H1 (cell line): ENCODE data around the gene USP37. TPM values are rescaled to one million over a fixed set of nuclear protein-coding genes. Genes with fewer than 3 reads are reported as not detected.

ENCODE experiments used
- CTCF ChIA-PET: fragments of 300-600 bp; sonication (Branson Sonifier 250); formaldehyde crosslinking; loops from one replicate; lab custom pipeline; 2021; ENCODE audit not compliant: partially characterized antibody; lab: Charles Lee
- POLR2A ChIA-PET: fragments of 300-600 bp; sonication (Branson Sonifier 250); formaldehyde crosslinking; loops from one replicate; lab custom pipeline; 2021; ENCODE audit warnings: inconsistent platforms; ENCODE audit not compliant: partially characterized antibody; lab: Charles Lee
- DNase-seq, 2 experiments: peaks; one replicate each; pipeline versions ENCODE4 v3.0.0 to v3.0.0-alpha.2; 2010 to 2022; ENCODE audit warnings: low spot score in 2 of 2, low read depth in 1 of 2, mixed read lengths in 1 of 2
- FAIRE-seq: peaks from 2 replicates; lab custom pipeline; 2011; peaks lifted over from hg19 to GRCh38; lab: Jason Lieb, UNC
- H2AFZ ChIP-seq: 2 replicates; pipeline ENCODE4 v1.8.1; 2012; ENCODE audit warnings: low read length, inconsistent platforms
- H2AK5ac ChIP-seq: 2 replicates; pipeline ENCODE4 v1.6.1; 2013; ENCODE audit warnings: low read depth, low read length
- H2BK120ac ChIP-seq: replicated peaks from 2 replicates; pipeline ENCODE3; 2013; ENCODE audit warnings: low read depth, low read length, inconsistent platforms
- H2BK12ac ChIP-seq: 2 replicates; pipeline ENCODE4 v1.6.1; 2013; ENCODE audit warnings: low read depth, low read length
- H2BK15ac ChIP-seq: 2 replicates; pipeline ENCODE4 v1.6.1; 2013; ENCODE audit warnings: low read length
- H2BK20ac ChIP-seq: 2 replicates; pipeline ENCODE4 v1.6.1; 2013; ENCODE audit warnings: low read length
- H2BK5ac ChIP-seq: 2 replicates; pipeline ENCODE4 v1.6.1; 2013; ENCODE audit warnings: low read depth, low read length
- H3K14ac ChIP-seq: 2 replicates; pipeline ENCODE4 v1.6.1; 2013; ENCODE audit warnings: inconsistent platforms; ENCODE audit not compliant: insufficient read length
- H3K18ac ChIP-seq: 2 replicates; pipeline ENCODE4 v1.6.1; 2013; ENCODE audit warnings: low read length; ENCODE audit errors: extremely low read depth
- H3K23ac ChIP-seq: 2 replicates; pipeline ENCODE4 v1.6.1; 2013; ENCODE audit warnings: inconsistent platforms; ENCODE audit not compliant: insufficient read length
- H3K23me2 ChIP-seq: 2 replicates; pipeline ENCODE4 v1.6.1; 2013; ENCODE audit warnings: low read depth, low read length
- H3K27ac ChIP-seq: 2 replicates; pipeline ENCODE4 v1.6.1; 2011; ENCODE audit warnings: low read depth, low read length, inconsistent platforms
- H3K27me3 ChIP-seq, 4 experiments: replicated peaks in 1 of 4; 1 replicate in 1 of 4; 2 replicates in 3 of 4; pipeline versions ENCODE4 v1.6.1 to v1.8.1; 2011 to 2013; ENCODE audit warnings: low read length in 3 of 4, mild to moderate bottlenecking in 3 of 4, inconsistent platforms in 2 of 4, mixed read lengths in 2 of 4, moderate library complexity in 1 of 4; ENCODE audit not compliant: control insufficient read depth in 3 of 4, insufficient read depth in 3 of 4; ENCODE audit errors: extremely low read depth in 1 of 4
- H3K36me3 ChIP-seq, 4 experiments: 2 replicates each; pipeline versions ENCODE4 v1.6.1 to v1.8.1; 2011 to 2013; ENCODE audit warnings: mild to moderate bottlenecking in 4 of 4, low read length in 3 of 4, moderate library complexity in 2 of 4, control low read depth in 1 of 4, inconsistent platforms in 1 of 4; ENCODE audit not compliant: insufficient read depth in 4 of 4, control insufficient read depth in 2 of 4
- H3K4ac ChIP-seq: replicated peaks from 2 replicates; pipeline ENCODE3; 2013; ENCODE audit warnings: low read length, low read depth, mixed read lengths, inconsistent platforms; ENCODE audit not compliant: insufficient read length
- H3K4me1 ChIP-seq, 4 experiments: replicated peaks in 1 of 4; 1 replicate in 1 of 4; 2 replicates in 3 of 4; pipeline versions ENCODE4 v1.6.1 to v1.8.1; 2011 to 2013; ENCODE audit warnings: low read length in 3 of 4, inconsistent platforms in 2 of 4, mixed read lengths in 1 of 4; ENCODE audit not compliant: insufficient read depth in 4 of 4, control insufficient read depth in 3 of 4
- H3K4me2 ChIP-seq, 2 experiments: 2 replicates each; pipeline versions ENCODE4 v1.6.1 to v1.8.1; 2011 to 2013; ENCODE audit warnings: low read depth in 2 of 2, low read length in 2 of 2, control low read depth in 1 of 2, inconsistent platforms in 1 of 2, mild to moderate bottlenecking in 1 of 2; ENCODE audit not compliant: insufficient read depth in 1 of 2
- H3K4me3 ChIP-seq, 4 experiments: fragments of 200-600, 300-600 bp in 1 of 4; sonication (generic), shearing (Covaris generic), sonication (Bioruptor Twin) in 1 of 4; 2 replicates each; pipeline versions ENCODE4 v1.5.1 to v1.8.1; 2011 to 2016; ENCODE audit warnings: low read length in 4 of 4, low read depth in 3 of 4, control low read depth in 2 of 4, inconsistent platforms in 2 of 4, mild to moderate bottlenecking in 2 of 4, mixed read lengths in 1 of 4, moderate library complexity in 1 of 4; ENCODE audit not compliant: insufficient read depth in 2 of 4; ENCODE audit errors: extremely low read depth in 1 of 4
- H3K56ac ChIP-seq: replicated peaks from 2 replicates; pipeline ENCODE3; 2013; ENCODE audit warnings: low read depth, mild to moderate bottlenecking, mixed read lengths, low read length, inconsistent platforms; ENCODE audit not compliant: insufficient read length
- H3K79me1 ChIP-seq: 2 replicates; pipeline ENCODE4 v1.6.1; 2013; ENCODE audit warnings: low read depth, low read length, control low read depth
- H3K79me2 ChIP-seq, 2 experiments: 2 replicates each; pipeline versions ENCODE4 v1.6.1 to v1.8.1; 2012 to 2013; ENCODE audit warnings: low read length in 2 of 2, mild to moderate bottlenecking in 2 of 2, inconsistent platforms in 1 of 2; ENCODE audit not compliant: insufficient read depth in 2 of 2, control insufficient read depth in 1 of 2
- H3K9ac ChIP-seq, 4 experiments: replicated peaks in 1 of 4; 1 replicate in 1 of 4; 2 replicates in 3 of 4; pipeline versions ENCODE4 v1.6.1 to v1.8.1; 2011 to 2013; ENCODE audit warnings: low read depth in 3 of 4, low read length in 3 of 4, control low read depth in 2 of 4, mild to moderate bottlenecking in 2 of 4, moderate library complexity in 2 of 4, inconsistent platforms in 1 of 4; ENCODE audit errors: extremely low read depth in 1 of 4
- H3K9me3 ChIP-seq, 2 experiments: 2 replicates each; pipeline versions ENCODE4 v1.6.1 to v1.8.1; 2012 to 2013; ENCODE audit warnings: mild to moderate bottlenecking in 2 of 2, moderate library complexity in 2 of 2, control low read depth in 1 of 2, inconsistent platforms in 1 of 2, low read depth in 1 of 2, low read length in 1 of 2, mixed read lengths in 1 of 2; ENCODE audit not compliant: insufficient read depth in 2 of 2
- H4K20me1 ChIP-seq, 2 experiments: replicated peaks in 1 of 2; 2 replicates each; pipeline versions ENCODE3 to v1.8.1; 2011 to 2013; ENCODE audit warnings: inconsistent platforms in 2 of 2, low read length in 2 of 2, mild to moderate bottlenecking in 1 of 2; ENCODE audit not compliant: insufficient read depth in 2 of 2, control insufficient read depth in 1 of 2
- H4K5ac ChIP-seq: 2 replicates; pipeline ENCODE4 v1.6.1; 2013; ENCODE audit warnings: low read length, low read depth, mixed read lengths, inconsistent platforms; ENCODE audit not compliant: insufficient read length
- H4K8ac ChIP-seq: 2 replicates; pipeline ENCODE4 v1.8.0; 2013; ENCODE audit warnings: mild to moderate bottlenecking, moderate library complexity, low read length, inconsistent platforms; ENCODE audit not compliant: insufficient read depth; ENCODE audit errors: extremely low read depth
- H4K91ac ChIP-seq: replicated peaks from 2 replicates; pipeline ENCODE3; 2013; ENCODE audit warnings: low read length, mixed read lengths, inconsistent platforms; ENCODE audit not compliant: insufficient read length
- BCL11A ChIP-seq, 2 experiments: IDR thresholded peaks; one replicate each; pipeline ENCODE4 v1.6.1; 2011; ENCODE audit warnings: low read depth in 2 of 2, low read length in 2 of 2, mild to moderate bottlenecking in 2 of 2
- EP300 ChIP-seq, 2 experiments: IDR thresholded peaks; 1 replicate in 1 of 2; 2 replicates in 1 of 2; pipeline ENCODE4 v1.6.1; 2011 to 2012; ENCODE audit warnings: low read depth in 2 of 2, low read length in 2 of 2, mild to moderate bottlenecking in 2 of 2, borderline replicate concordance in 1 of 2, inconsistent platforms in 1 of 2, moderate library complexity in 1 of 2
- HDAC2 ChIP-seq, 2 experiments: fragments of 300-600 bp in 1 of 2; sonication (generic) in 1 of 2; IDR thresholded peaks; 2 replicates each; pipeline ENCODE4 v1.6.1; 2011 to 2012; ENCODE audit warnings: low read depth in 2 of 2, low read length in 2 of 2, mild to moderate bottlenecking in 2 of 2, moderate library complexity in 2 of 2, borderline replicate concordance in 1 of 2, inconsistent platforms in 1 of 2
- NANOG ChIP-seq: IDR thresholded peaks from 2 replicates; pipeline ENCODE4 v1.6.1; 2011; ENCODE audit warnings: low read length, low read depth, mild to moderate bottlenecking, inconsistent platforms; ENCODE audit not compliant: insufficient read depth, poor library complexity, severe bottlenecking
- RNF2 ChIP-seq: fragments of 200-900, 300-1000 bp; sonication (generic); IDR thresholded peaks from 2 replicates; pipeline ENCODE4 v1.7.1; 2016; ENCODE audit warnings: borderline replicate concordance, low read depth, mild to moderate bottlenecking, antibody characterized with exemption, low read length; ENCODE audit not compliant: poor library complexity, severe bottlenecking; ENCODE audit errors: missing control alignments
- WGBS, 2 experiments: shearing (Covaris generic) in 1 of 2; methylation state at CpG; one replicate each; pipeline versions ENCODE4 v1.1.6 to v1.1.7; 2013 to 2015; ENCODE audit warnings: low lambda C conversion rate in 2 of 2, mixed read lengths in 2 of 2, inconsistent platforms in 1 of 2, low coverage in 1 of 2, missing lambda C conversion rate in 1 of 2; ENCODE audit not compliant: insufficient replicate concordance in 2 of 2, insufficient coverage in 1 of 2, insufficient read length in 1 of 2; ENCODE audit errors: extremely low coverage in 1 of 2, missing lambda C conversion rate in 1 of 2; 5-methylcytosine and 5-hydroxymethylcytosine counted together
- polyA plus RNA-seq, 7 experiments: library from polyadenylated mRNA; depleted of rRNA in 3 of 7; stranded (reverse) in 5 of 7; unstranded in 2 of 7; fragments of >200 nt in 5 of 7; fragments of 200-250 nt in 2 of 7; gene quantifications; 1 replicate in 5 of 7; 2 replicates in 1 of 7; 4 replicates in 1 of 7; pipeline versions ENCODE4 v1.2.1 to v1.2.3, GENCODE V29; 2011 to 2013; ENCODE audit warnings: missing spikeins in 2 of 7, mixed read lengths in 2 of 7
- total RNA-seq: library from RNA; stranded (reverse); fragmentation: NEBNext Ultra II Directional; extraction: Animal tissue kit (Norgen Biotek cat#: 25700); gene quantifications from 2 replicates; pipeline ENCODE4 v1.2.1, GENCODE V29; 2021
- TF ChIP-seq, protein P1 (sequence below): IDR thresholded peaks from 2 replicates; pipeline ENCODE4 v1.6.1; 2012; ENCODE audit warnings: inconsistent platforms

Gene USP37
- total and polyA plus RNA-seq, 2 of the 8 experiments (the other 6 are each of a cell fraction or from before 2014, with no cell fraction given) = 3.8 to 29.1 TPM

DNA sequence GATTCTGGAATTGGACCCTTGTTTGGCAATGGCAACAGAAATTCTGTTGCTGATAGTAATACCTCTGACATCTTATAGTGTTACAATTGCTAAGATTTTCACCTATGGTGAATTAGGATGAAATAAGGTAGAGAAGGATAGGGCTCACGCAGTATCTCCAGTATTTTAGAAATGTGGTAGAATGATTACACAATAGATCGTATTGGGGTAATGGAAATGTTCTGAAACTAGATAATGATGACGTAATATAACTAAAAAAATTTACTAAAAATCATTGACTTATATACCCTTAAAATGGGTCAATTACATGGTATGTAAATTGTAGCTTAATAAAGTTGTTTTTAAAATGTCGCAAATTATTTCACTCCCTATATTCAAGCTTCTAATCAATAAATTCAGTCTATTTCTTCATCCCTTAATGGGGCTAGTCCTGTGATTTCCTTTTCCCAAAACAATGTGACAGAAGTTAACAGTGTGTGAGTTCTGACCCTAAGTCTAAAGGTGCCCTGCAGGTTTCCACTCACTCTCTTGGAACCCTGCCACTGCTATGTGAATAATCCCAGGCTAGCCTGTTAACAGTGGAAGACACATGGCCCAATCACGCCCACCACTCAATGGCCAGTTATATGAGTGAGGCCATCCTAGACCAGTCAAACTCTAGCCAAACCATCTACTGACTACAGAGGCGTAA is 31.2 kb downstream of the USP37 start:
- Histone ChIP-seq H4K20me1 (peaks cover 2 to 3% of the 10 kb centered on the region in 2 experiments), H3K23ac (no peak overlapping the region), H2BK120ac (no peak overlapping the region), H3K23me2 (no peaks in the 10 kb centered on the region), H3K36me3 (peaks cover 3 to 75% (median 44%) of the 10 kb centered on the region in 4 experiments), H3K56ac (no peak overlapping the region), H3K27ac (no peak overlapping the region), H3K27me3 (no peaks in the 10 kb centered on the region), H3K14ac (no peak overlapping the region), H4K8ac (no peak overlapping the region), H2BK12ac (no peak overlapping the region), H3K4ac (no peak overlapping the region), H4K5ac (no peak overlapping the region), H2BK5ac (no peak overlapping the region), H3K4me3 (no peak overlapping the region), H2BK15ac (no peak overlapping the region), H3K79me2 (no peaks in the 10 kb centered on the region; a peak in 1 of 4 replicates), H3K4me1 (no peaks in the 10 kb centered on the region), H2BK20ac (no peak overlapping the region), H3K4me2 (no peak overlapping the region), H3K9ac (no peak overlapping the region), H2AK5ac (no peak overlapping the region), H2AFZ (no peak overlapping the region), H3K9me3 (no peaks in the 10 kb centered on the region), H3K79me1 (peaks cover 2% of the 10 kb centered on the region; the same call in 1 of the 2 replicates), H3K18ac (no peak overlapping the region), H4K91ac (no peak overlapping the region)
- POLR2A ChIA-PET = interaction anchor here (1.3 kb wide), 1 partner anchor 10 kb away, joined by 4 read pairs; no protein-coding TSS in a partner anchor
- CTCF ChIA-PET = interaction anchor here (1.2 kb wide), 1 partner anchor 11 kb away, joined by 4 read pairs; no protein-coding TSS in a partner anchor
- 87% methylated on average over 6 of the region's 6 CpGs; no CpG with 5 or more reads in 1 of the 2 experiments for WGBS, 2 experiments
- no peak for DNase-seq
- no peak for FAIRE-seq
- TF ChIP-seq RNF2 (no peak), NANOG (no peak), BCL11A (IDR thresholded peaks at IDR 0.05; ENCODE audit: low read depth in 2 of 2, low read length in 2 of 2) (no peak), EP300 (IDR thresholded peaks at IDR 0.05; ENCODE audit: borderline replicate concordance in 1 of 2, low read depth in 2 of 2, low read length in 2 of 2) (no peak), HDAC2 (IDR thresholded peaks at IDR 0.05; ENCODE audit: borderline replicate concordance in 1 of 2, low read depth in 2 of 2, low read length in 2 of 2) (no peak)
- TF ChIP-seq, protein P1, sequence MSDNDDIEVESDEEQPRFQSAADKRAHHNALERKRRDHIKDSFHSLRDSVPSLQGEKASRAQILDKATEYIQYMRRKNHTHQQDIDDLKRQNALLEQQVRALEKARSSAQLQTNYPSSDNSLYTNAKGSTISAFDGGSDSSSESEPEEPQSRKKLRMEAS = no peak
